ENCODE data around the gene STPG2. TPM values are rescaled to one million over a fixed set of nuclear protein-coding genes. Genes with fewer than 3 reads are reported as not detected.
"Not testable (repeated sequence)": the region's sequence is repeated elsewhere in the genome, so short reads cannot be mapped to it uniquely, and the experiment has no call there.

Gene STPG2
- total RNA-seq, 4 donors from 2014 or later = 0.79 to 1.2 TPM; not detected in 2

DNA sequence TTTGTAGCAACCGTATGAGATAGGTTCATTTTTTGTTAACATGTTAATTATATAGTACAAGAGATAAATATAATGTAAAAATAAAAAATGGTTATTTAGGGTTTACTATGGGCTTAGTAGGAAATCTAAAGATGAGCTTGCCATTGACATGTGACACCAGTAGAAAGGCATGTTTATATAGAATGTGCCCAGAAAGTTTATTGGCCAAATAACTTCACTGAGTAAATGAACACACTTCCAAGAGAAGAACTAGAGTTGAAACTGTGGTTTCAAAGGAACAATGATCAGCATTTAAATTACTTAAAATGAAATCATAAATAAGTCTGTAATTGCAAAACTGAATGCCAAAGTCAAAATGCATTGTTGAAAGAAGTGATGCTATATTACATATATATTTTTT, 503.3 kb downstream of the STPG2 start:
- intact Hi-C loops (cut with DNase I; ENCODE audit: low total_unique reads) (no loop called here), in situ Hi-C loops (cut with MboI; ENCODE audit: low pct_ligation_motif_present in 1 of 4, low pct_unique_long_range_greater_than_20kb in 1 of 4, low sequenced_read_pairs in 3 of 4) (no loop called here)
- 100% methylated on average over 1 of the region's 1 CpG for WGBS, 2 donors (ENCODE audit: low coverage in 1 of 2)
- no peaks in the 10 kb centered on the region for H3K36me3 ChIP-seq
- H3K4me1 ChIP-seq = no peaks in the 10 kb centered on the region
- H3K27ac ChIP-seq = no peak overlapping the region
- H3K27me3 ChIP-seq = no peaks in the 10 kb centered on the region
- no peak overlapping the region for H3K4me3 ChIP-seq
- TF ChIP-seq EP300 (IDR thresholded peaks at IDR 0.05; ENCODE audit: low read depth) = no peak
- TF ChIP-seq, protein P1, sequence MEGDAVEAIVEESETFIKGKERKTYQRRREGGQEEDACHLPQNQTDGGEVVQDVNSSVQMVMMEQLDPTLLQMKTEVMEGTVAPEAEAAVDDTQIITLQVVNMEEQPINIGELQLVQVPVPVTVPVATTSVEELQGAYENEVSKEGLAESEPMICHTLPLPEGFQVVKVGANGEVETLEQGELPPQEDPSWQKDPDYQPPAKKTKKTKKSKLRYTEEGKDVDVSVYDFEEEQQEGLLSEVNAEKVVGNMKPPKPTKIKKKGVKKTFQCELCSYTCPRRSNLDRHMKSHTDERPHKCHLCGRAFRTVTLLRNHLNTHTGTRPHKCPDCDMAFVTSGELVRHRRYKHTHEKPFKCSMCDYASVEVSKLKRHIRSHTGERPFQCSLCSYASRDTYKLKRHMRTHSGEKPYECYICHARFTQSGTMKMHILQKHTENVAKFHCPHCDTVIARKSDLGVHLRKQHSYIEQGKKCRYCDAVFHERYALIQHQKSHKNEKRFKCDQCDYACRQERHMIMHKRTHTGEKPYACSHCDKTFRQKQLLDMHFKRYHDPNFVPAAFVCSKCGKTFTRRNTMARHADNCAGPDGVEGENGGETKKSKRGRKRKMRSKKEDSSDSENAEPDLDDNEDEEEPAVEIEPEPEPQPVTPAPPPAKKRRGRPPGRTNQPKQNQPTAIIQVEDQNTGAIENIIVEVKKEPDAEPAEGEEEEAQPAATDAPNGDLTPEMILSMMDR (IDR thresholded peaks at IDR 0.05) = no peak
- no peak for TF ChIP-seq POLR2AphosphoS5 (IDR thresholded peaks at IDR 0.05)
- no peak for TF ChIP-seq POLR2A (IDR thresholded peaks at IDR 0.05)
- no peaks in the 10 kb centered on the region for H3K9me3 ChIP-seq
- DNase-seq = no peak

DNA sequence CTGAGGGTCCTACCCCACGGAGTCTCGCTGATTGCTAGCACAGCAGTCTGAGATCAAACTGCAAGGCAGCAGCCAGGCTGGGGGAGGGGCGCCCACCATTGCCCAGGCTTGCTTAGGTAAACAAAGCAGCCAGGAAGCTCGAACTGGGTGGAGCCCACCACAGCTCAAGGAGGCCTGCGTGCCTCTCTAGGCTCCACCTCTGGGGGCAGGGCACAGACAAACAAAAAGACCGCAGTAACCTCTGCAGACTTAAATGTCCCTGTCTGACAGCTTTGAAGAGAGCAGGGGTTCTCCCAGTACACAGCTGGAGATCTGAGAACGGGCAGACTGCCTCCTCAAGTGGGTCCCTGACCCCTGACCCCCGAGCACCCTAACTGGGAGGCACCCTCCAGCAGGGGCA, 509.4 kb downstream of the STPG2 start:
- H3K27ac ChIP-seq; intact Hi-C loops (cut with DNase I; ENCODE audit: low total_unique reads); in situ Hi-C loops (cut with MboI; ENCODE audit: low pct_ligation_motif_present in 1 of 4, low pct_unique_long_range_greater_than_20kb in 1 of 4, low sequenced_read_pairs in 3 of 4); H3K4me3 ChIP-seq; H3K9me3 ChIP-seq; H3K36me3 ChIP-seq; DNase-seq; H3K4me1 ChIP-seq; H3K27me3 ChIP-seq: not testable (repeated sequence)
- 76% methylated on average over 8 of the region's 8 CpGs; no CpG with 5 or more reads in 1 of the 2 donors for WGBS, 2 donors (ENCODE audit: low coverage in 1 of 2)

DNA sequence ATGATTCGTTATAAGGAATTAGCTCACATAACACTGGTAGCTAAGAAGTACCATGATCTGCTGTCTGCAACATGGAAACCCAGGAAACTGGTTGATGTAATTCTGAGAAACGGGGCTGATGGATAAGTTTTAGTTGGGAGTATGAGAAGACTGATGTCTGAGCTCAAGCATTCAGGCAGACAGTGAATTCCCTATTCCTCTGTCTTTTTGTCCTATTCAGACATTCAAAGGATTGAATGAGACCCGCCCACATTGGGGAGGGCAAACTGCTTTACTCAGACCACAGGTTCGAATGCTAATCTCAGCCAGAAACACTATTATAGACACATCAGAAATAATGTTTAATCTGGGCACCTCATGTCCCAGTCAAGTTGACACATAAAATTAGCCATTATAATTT, 515.5 kb downstream of the STPG2 start:
- Histone ChIP-seq H3K27ac (no peak overlapping the region), H3K27me3 (no peaks in the 10 kb centered on the region), H3K4me3 (no peak overlapping the region), H3K4me1 (no peaks in the 10 kb centered on the region), H3K36me3 (no peaks in the 10 kb centered on the region), H3K9me3 (no peaks in the 10 kb centered on the region)
- intact Hi-C loops (cut with DNase I; ENCODE audit: low total_unique reads) (no loop called here), in situ Hi-C loops (cut with MboI; ENCODE audit: low pct_ligation_motif_present in 1 of 4, low pct_unique_long_range_greater_than_20kb in 1 of 4, low sequenced_read_pairs in 3 of 4) (no loop called here)
- 81 to 89% methylated on average over 3 to 4 of the region's 4 CpGs for WGBS, 2 donors (ENCODE audit: low coverage in 1 of 2)
- no peak for DNase-seq
- TF ChIP-seq, protein P1 (IDR thresholded peaks at IDR 0.05) = no peak
- TF ChIP-seq EP300 (IDR thresholded peaks at IDR 0.05; ENCODE audit: low read depth) = no peak
- no peak for TF ChIP-seq POLR2AphosphoS5 (IDR thresholded peaks at IDR 0.05)

DNA sequence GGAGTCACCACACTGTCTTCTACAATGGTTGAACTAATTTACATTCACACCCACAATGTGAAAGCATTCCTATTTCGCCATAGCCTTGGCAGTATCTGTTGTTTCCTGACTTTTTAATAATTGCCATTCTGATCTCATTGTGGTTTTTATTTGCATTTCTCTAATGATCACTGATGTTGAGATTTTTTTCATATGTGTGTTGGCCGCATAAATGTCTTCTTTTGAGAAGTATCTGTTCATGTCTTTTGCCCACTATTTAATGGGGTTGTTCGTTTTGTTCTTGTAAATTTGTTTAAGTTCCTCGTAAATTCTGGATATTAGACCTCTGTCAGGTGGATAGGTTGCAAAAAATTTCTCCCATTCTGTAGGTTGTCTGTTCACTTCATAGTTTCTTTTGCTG, 519.1 kb downstream of the STPG2 start:
- 86 to 95% methylated on average over 4 of the region's 4 CpGs for WGBS, 2 donors (ENCODE audit: low coverage in 1 of 2)
- in situ Hi-C loops (cut with MboI; ENCODE audit: low pct_ligation_motif_present in 1 of 4, low pct_unique_long_range_greater_than_20kb in 1 of 4, low sequenced_read_pairs in 3 of 4) (no loop called here), intact Hi-C loops (cut with DNase I; ENCODE audit: low total_unique reads) (no loop called here)
- Histone ChIP-seq H3K36me3 (no peaks in the 10 kb centered on the region), H3K4me1 (no peaks in the 10 kb centered on the region), H3K9me3 (no peaks in the 10 kb centered on the region), H3K27me3 (no peaks in the 10 kb centered on the region), H3K27ac (no peak overlapping the region), H3K4me3 (no peak overlapping the region)
- no peak for DNase-seq
- TF ChIP-seq, protein P1 (IDR thresholded peaks at IDR 0.05) = no peak
- TF ChIP-seq EP300 (IDR thresholded peaks at IDR 0.05; ENCODE audit: low read depth) (no peak), POLR2AphosphoS5 (IDR thresholded peaks at IDR 0.05) (no peak), POLR2A (IDR thresholded peaks at IDR 0.05) (no peak)

DNA sequence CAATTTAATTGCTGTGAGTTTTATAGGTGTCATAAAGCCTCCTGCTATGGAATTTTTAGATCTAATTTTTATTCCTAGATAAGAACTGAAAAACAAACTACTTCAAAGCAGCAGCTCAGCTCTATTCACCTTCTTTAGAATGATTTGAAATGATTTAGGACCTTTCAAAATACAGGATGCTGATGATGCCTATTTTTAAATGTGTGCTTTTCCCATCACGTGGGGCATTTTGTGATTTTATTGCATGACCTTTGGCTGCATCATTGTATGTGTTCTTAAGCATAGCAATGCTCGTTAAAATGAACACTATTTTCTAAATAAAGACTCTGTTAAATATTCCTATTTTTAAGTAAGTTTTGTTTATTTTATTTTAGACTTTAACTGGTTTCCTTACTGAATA, 537.3 kb downstream of the STPG2 start:
- 4 to 9% methylated on average over 2 of the region's 2 CpGs for WGBS, 2 donors (ENCODE audit: low coverage in 1 of 2)

More for the DNA sequence above, 537.3 kb downstream of the STPG2 start:
- Histone ChIP-seq H3K27ac (no peak overlapping the region), H3K4me1 (no peaks in the 10 kb centered on the region), H3K9me3 (no peaks in the 10 kb centered on the region), H3K27me3 (no peaks in the 10 kb centered on the region), H3K4me3 (no peak overlapping the region), H3K36me3 (no peaks in the 10 kb centered on the region)
- intact Hi-C loops (cut with DNase I; ENCODE audit: low total_unique reads) (no loop called here), in situ Hi-C loops (cut with MboI; ENCODE audit: low pct_ligation_motif_present in 1 of 4, low pct_unique_long_range_greater_than_20kb in 1 of 4, low sequenced_read_pairs in 3 of 4) (no loop called here)
- TF ChIP-seq POLR2AphosphoS5 (IDR thresholded peaks at IDR 0.05) = no peak
- no peak for DNase-seq

Measured in transverse colon (tissue), 4 donors.